ENCODE data around the gene FMO1. TPM values are rescaled to one million over a fixed set of nuclear protein-coding genes. Genes with fewer than 3 reads are reported as not detected.

Gene FMO1
- total RNA-seq, 1 donor from 2014 or later = 0.67 TPM

GRCh38 chr1:171258943-171259342, 10.6 kb downstream of the FMO1 start:
- Mint-ChIP-seq H3K4me3 (ENCODE audit: low read depth) (no peak overlapping the region), H3K27ac (no peak overlapping the region), H3K27me3 (peaks cover 27% of the 10 kb centered on the region), H3K36me3 (ENCODE audit: insufficient read depth) (no peaks in the 10 kb centered on the region), H3K9me3 (ENCODE audit: low read depth) (no peaks in the 10 kb centered on the region), H3K4me1 (ENCODE audit: low read depth) (peaks cover 10% of the 10 kb centered on the region)
- TF ChIP-seq CTCF (IDR thresholded peaks at IDR 0.05; ENCODE audit: unreplicated experiment) = no peak
- no peak for DNase-seq (ENCODE audit: low spot score, unreplicated experiment)

DNA sequence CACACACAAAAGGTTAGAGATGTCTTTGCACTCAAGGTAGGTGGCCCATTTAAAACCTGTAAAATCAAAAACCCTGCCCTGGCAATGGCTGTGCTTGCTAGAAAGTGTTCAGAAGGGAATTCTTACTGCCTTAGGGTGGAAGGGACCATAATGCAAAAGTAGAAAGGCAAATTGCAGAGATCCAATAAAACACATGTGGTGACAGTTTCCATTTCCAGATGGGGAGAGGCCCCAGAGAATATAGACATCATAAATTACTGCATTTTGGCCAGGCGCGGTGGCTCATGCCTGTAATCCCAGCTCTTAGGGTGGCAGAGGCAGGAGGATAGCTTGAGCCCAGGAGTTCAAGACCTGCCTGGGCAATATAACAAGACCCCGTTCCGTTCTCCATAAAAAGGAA, 13.0 kb downstream of the FMO1 start:
- Mint-ChIP-seq H3K4me3 (ENCODE audit: low read depth) (no peak overlapping the region), H3K27me3 (peaks cover 11% of the 10 kb centered on the region), H3K36me3 (ENCODE audit: insufficient read depth) (no peaks in the 10 kb centered on the region), H3K4me1 (ENCODE audit: low read depth) (peaks cover 7% of the 10 kb centered on the region), H3K9me3 (ENCODE audit: low read depth) (no peaks in the 10 kb centered on the region), H3K27ac (no peak overlapping the region)
- no peak for DNase-seq (ENCODE audit: low spot score, unreplicated experiment)
- TF ChIP-seq CTCF (IDR thresholded peaks at IDR 0.05; ENCODE audit: unreplicated experiment) = no peak

DNA sequence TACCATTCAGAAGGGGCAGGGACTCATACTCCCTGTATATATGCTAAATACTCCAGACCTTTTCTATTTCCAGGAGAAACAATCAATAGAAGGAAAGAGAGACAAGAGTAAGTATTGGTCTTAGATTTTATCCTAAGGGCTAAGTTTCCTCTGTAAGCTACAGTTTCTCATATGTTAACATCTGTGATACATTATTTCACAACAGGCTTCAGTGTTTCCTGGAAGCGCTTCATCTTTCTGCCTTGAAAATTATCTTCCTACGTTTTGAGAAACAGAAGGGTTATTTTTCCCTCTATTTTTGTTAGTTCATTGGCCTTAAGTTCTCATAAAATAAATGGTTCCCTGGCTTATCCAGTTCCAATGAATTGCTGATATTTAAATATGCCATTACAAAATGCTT, 15.6 kb downstream of the FMO1 start:
- Mint-ChIP-seq H3K9me3 (ENCODE audit: low read depth) (peaks cover 2% of the 10 kb centered on the region), H3K4me3 (ENCODE audit: low read depth) (no peak overlapping the region), H3K27ac (no peak overlapping the region), H3K4me1 (ENCODE audit: low read depth) (peaks cover 4% of the 10 kb centered on the region), H3K27me3 (peaks cover 3% of the 10 kb centered on the region), H3K36me3 (ENCODE audit: insufficient read depth) (peaks cover under 1% of the 10 kb centered on the region)
- TF ChIP-seq CTCF (IDR thresholded peaks at IDR 0.05; ENCODE audit: unreplicated experiment) = no peak
- no peak for DNase-seq (ENCODE audit: low spot score, unreplicated experiment)

GRCh38 chr1:171265686-171266085, 17.4 kb downstream of the FMO1 start:
- no peak for TF ChIP-seq CTCF (IDR thresholded peaks at IDR 0.05; ENCODE audit: unreplicated experiment)
- H3K9me3 Mint-ChIP-seq (ENCODE audit: low read depth) = peaks cover 5% of the 10 kb centered on the region
- H3K4me1 Mint-ChIP-seq (ENCODE audit: low read depth) = peaks cover 6% of the 10 kb centered on the region
- peaks cover 3% of the 10 kb centered on the region for H3K27me3 Mint-ChIP-seq
- no peak overlapping the region for H3K4me3 Mint-ChIP-seq (ENCODE audit: low read depth)
- no peak overlapping the region for H3K27ac Mint-ChIP-seq
- DNase-seq (ENCODE audit: low spot score, unreplicated experiment) = no peak
- H3K36me3 Mint-ChIP-seq (ENCODE audit: insufficient read depth) = peaks cover 1% of the 10 kb centered on the region

GRCh38 chr1:171266930-171267329, 18.6 kb downstream of the FMO1 start:
- TF ChIP-seq CTCF (IDR thresholded peaks at IDR 0.05; ENCODE audit: unreplicated experiment) = no peak
- Mint-ChIP-seq H3K4me3 (ENCODE audit: low read depth) (no peak overlapping the region), H3K27ac (no peak overlapping the region), H3K4me1 (ENCODE audit: low read depth) (peaks cover 6% of the 10 kb centered on the region), H3K27me3 (peaks cover 2% of the 10 kb centered on the region), H3K36me3 (ENCODE audit: insufficient read depth) (peaks cover 1% of the 10 kb centered on the region), H3K9me3 (ENCODE audit: low read depth) (peaks cover 5% of the 10 kb centered on the region)
- DNase-seq (ENCODE audit: low spot score, unreplicated experiment) = no peak

Measured in progenitor cell of endocrine pancreas (in vitro differentiated cells).